Tibial nerve (tissue), 4 donors: ENCODE data around the gene CHMP1A. TPM values are rescaled to one million over a fixed set of nuclear protein-coding genes. Genes with fewer than 3 reads are reported as not detected.
"Not testable (repeated sequence)": the region's sequence is repeated elsewhere in the genome, so short reads cannot be mapped to it uniquely, and the experiment has no call there.

Source experiments
- DNase-seq, 2 donors: peaks; one replicate each; pipeline ENCODE4 v3.0.0-alpha.2; 2019; ENCODE audit warnings: low spot score in 2 of 2
- H3K27ac ChIP-seq, 4 donors: fragments of 200-600 bp; sonication (generic) in 3 of 4; one replicate each; pipeline ENCODE4 v1.5.1; 2017 to 2019; ENCODE audit warnings: mild to moderate bottlenecking in 1 of 4
- H3K27me3 ChIP-seq, 2 donors: fragments of 200-600 bp; sonication (generic) in 1 of 2; one replicate each; pipeline versions ENCODE4 v1.5.1 to v1.6.0; 2017 to 2019
- H3K36me3 ChIP-seq, 3 donors: fragments of 200-600 bp; sonication (generic); one replicate each; pipeline ENCODE4 v1.5.1; 2018 to 2019
- H3K4me1 ChIP-seq, 4 donors: fragments of 200-600 bp; sonication (generic) in 3 of 4; one replicate each; pipeline ENCODE4 v1.5.1; 2017 to 2019
- H3K4me3 ChIP-seq, 4 donors: fragments of 200-600 bp; sonication (generic) in 3 of 4; one replicate each; pipeline ENCODE4 v1.5.1; 2017 to 2019; ENCODE audit warnings: mild to moderate bottlenecking in 1 of 4, moderate library complexity in 1 of 4
- H3K9me3 ChIP-seq, 4 donors: fragments of 200-600 bp; sonication (generic) in 3 of 4; one replicate each; pipeline ENCODE4 v1.5.1; 2017 to 2019
- CTCF ChIP-seq, 5 experiments: fragments of 200-600 bp in 3 of 5; fragments of 450-650 bp in 2 of 5; sonication (generic) in 3 of 5; IDR thresholded peaks; one replicate each; pipeline ENCODE4 v1.5.1; 2016 to 2019; ENCODE audit warnings: antibody characterized with exemption in 5 of 5, mild to moderate bottlenecking in 3 of 5, moderate library complexity in 2 of 5
- EP300 ChIP-seq, 2 donors: sonication (generic); formaldehyde crosslinking; IDR thresholded peaks; one replicate each; pipeline ENCODE4 v1.6.1; 2017; ENCODE audit warnings: antibody characterized with exemption in 2 of 2, mild to moderate bottlenecking in 1 of 2
- POLR2A ChIP-seq, 2 donors: fragments of 450-650 bp; IDR thresholded peaks; one replicate each; pipeline ENCODE4 v1.6.1; 2017; ENCODE audit warnings: antibody characterized with exemption in 2 of 2, mild to moderate bottlenecking in 2 of 2, moderate library complexity in 2 of 2
- WGBS, 2 donors: methylation state at CpG; one replicate each; pipeline ENCODE4 v1.1.5; 2018; 5-methylcytosine and 5-hydroxymethylcytosine counted together
- total RNA-seq, 4 donors: library from RNA; depleted of rRNA; stranded (reverse); fragments of >200 nt; gene quantifications; one replicate each; pipeline ENCODE4 v1.1.0, GENCODE V29; 2016

Gene CHMP1A
- total RNA-seq, 4 donors from 2014 or later, result 90.0 to 109 (median 92.7) TPM

- Histone ChIP-seq H3K27ac (no peak overlapping the region), H3K27me3 (no peaks in the 10 kb centered on the region), H3K4me3 (no peak overlapping the region), H3K36me3 (peaks cover 0 to 4% (median 0%) of the 10 kb centered on the region in 3 donors), H3K9me3 (no peaks in the 10 kb centered on the region), H3K4me1 (no peaks in the 10 kb centered on the region)
- DNase-seq, result no peak
- 64 to 66% methylated on average over 9 to 10 of the region's 10 CpGs for WGBS, 2 donors
- TF ChIP-seq CTCF (IDR thresholded peaks at IDR 0.05), result no peak
- TF ChIP-seq POLR2A (IDR thresholded peaks at IDR 0.05), result no peak
- TF ChIP-seq EP300 (IDR thresholded peaks at IDR 0.05), result no peak
Measured at GRCh38 chr16:89670496-89671431, 13.3 kb upstream of the CHMP1A start.

GRCh38 chr16:89669755-89670154 is 12.2 kb upstream of the CHMP1A start:
- WGBS, 2 donors, result 83 to 84% methylated on average over 12 to 13 of the region's 13 CpGs
- H3K36me3 ChIP-seq, result peaks cover 0 to 4% (median 0%) of the 10 kb centered on the region in 3 donors
- no peak for TF ChIP-seq EP300 (IDR thresholded peaks at IDR 0.05)
- no peak for TF ChIP-seq POLR2A (IDR thresholded peaks at IDR 0.05)
- H3K27me3 ChIP-seq, result no peaks in the 10 kb centered on the region
- DNase-seq, result no peak
- no peaks in the 10 kb centered on the region for H3K4me1 ChIP-seq
- no peaks in the 10 kb centered on the region for H3K9me3 ChIP-seq
- no peak overlapping the region for H3K27ac ChIP-seq
- H3K4me3 ChIP-seq, result no peak overlapping the region

- H3K27me3 ChIP-seq, result no peaks in the 10 kb centered on the region
- peak overlapping the region in 3 of 4 donors; percentile 2 to 50 (median 8) for H3K27ac ChIP-seq
- H3K4me1 ChIP-seq, result no peaks in the 10 kb centered on the region
- DNase-seq, result no peak
- no peaks in the 10 kb centered on the region for H3K9me3 ChIP-seq
- TF ChIP-seq CTCF (IDR thresholded peaks at IDR 0.05) (no peak), EP300 (IDR thresholded peaks at IDR 0.05) (no peak), POLR2A (IDR thresholded peaks at IDR 0.05) (no peak)
- H3K4me3 ChIP-seq, result peak overlapping the region in 1 of 4 donors; percentile 11
- 62 to 78% methylated on average over 5 of the region's 5 CpGs for WGBS, 2 donors
- peaks cover 0 to 10% (median 0%) of the 10 kb centered on the region in 3 donors for H3K36me3 ChIP-seq
Measured at GRCh38 chr16:89668790-89669158, 11.3 kb upstream of the CHMP1A start.

GRCh38 chr16:89667633-89668032 is 10.1 kb upstream of the CHMP1A start:
- WGBS, 2 donors, result 69 to 73% methylated on average over 9 of the region's 9 CpGs
- Histone ChIP-seq H3K36me3 (peaks cover 0 to 22% (median 0%) of the 10 kb centered on the region in 3 donors), H3K4me1 (no peaks in the 10 kb centered on the region), H3K27me3 (no peaks in the 10 kb centered on the region), H3K4me3 (no peak overlapping the region), H3K27ac (no peak overlapping the region), H3K9me3 (no peaks in the 10 kb centered on the region)
- TF ChIP-seq POLR2A (IDR thresholded peaks at IDR 0.05) (no peak), EP300 (IDR thresholded peaks at IDR 0.05) (no peak), CTCF (IDR thresholded peaks at IDR 0.05) (no peak)
- DNase-seq, result no peak

- not testable (repeated sequence) for H3K27me3 ChIP-seq, H3K27ac ChIP-seq, H3K4me3 ChIP-seq, H3K9me3 ChIP-seq, H3K4me1 ChIP-seq, DNase-seq
- TF ChIP-seq CTCF (IDR thresholded peaks at IDR 0.05), result peak in 1 of 5 experiments; percentile 15
- H3K36me3 ChIP-seq, result peaks cover 0 to 28% (median 0%) of the 10 kb centered on the region in 3 donors
- WGBS, 2 donors, result 41 to 54% methylated on average over 7 of the region's 7 CpGs
Measured at GRCh38 chr16:89667000-89667399, 9.5 kb upstream of the CHMP1A start.

DNA sequence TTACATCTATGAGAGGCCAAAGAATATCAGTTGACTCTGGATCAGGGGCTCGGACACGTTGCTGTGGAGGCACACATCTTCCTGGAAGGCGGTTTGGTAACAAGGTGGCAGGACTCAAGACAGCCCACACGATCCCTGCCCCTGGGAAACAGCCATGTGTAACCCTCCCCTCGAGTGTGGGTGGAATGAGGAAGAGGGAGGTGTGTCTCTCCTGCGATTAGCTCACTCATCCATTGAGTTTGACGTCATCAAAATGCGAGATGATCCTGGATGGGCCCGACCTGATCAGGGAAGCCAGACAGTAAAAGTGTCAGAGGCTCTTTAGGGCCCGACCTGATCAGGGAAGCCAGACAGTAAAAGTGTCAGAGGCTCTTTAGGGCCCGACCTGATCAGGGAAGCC is 6.7 kb upstream of the CHMP1A start:
- H3K9me3 ChIP-seq, H3K27me3 ChIP-seq, H3K27ac ChIP-seq, DNase-seq, H3K4me3 ChIP-seq, H3K4me1 ChIP-seq: not testable (repeated sequence)
- 70 to 76% methylated on average over 11 of the region's 11 CpGs for WGBS, 2 donors
- peaks cover 0 to 47% (median 0%) of the 10 kb centered on the region in 3 donors for H3K36me3 ChIP-seq
